GM19467 (cell line): ENCODE data around the gene SERPINA3.

Experiments used
- ATAC-seq: cut with Tn5 transposase; IDR thresholded peaks from one replicate; pipeline ENCODE4 v1.9.1; 2021; ENCODE audit warnings: mild to moderate bottlenecking, moderate library complexity; ENCODE audit not compliant: unreplicated experiment

Gene SERPINA3

DNA sequence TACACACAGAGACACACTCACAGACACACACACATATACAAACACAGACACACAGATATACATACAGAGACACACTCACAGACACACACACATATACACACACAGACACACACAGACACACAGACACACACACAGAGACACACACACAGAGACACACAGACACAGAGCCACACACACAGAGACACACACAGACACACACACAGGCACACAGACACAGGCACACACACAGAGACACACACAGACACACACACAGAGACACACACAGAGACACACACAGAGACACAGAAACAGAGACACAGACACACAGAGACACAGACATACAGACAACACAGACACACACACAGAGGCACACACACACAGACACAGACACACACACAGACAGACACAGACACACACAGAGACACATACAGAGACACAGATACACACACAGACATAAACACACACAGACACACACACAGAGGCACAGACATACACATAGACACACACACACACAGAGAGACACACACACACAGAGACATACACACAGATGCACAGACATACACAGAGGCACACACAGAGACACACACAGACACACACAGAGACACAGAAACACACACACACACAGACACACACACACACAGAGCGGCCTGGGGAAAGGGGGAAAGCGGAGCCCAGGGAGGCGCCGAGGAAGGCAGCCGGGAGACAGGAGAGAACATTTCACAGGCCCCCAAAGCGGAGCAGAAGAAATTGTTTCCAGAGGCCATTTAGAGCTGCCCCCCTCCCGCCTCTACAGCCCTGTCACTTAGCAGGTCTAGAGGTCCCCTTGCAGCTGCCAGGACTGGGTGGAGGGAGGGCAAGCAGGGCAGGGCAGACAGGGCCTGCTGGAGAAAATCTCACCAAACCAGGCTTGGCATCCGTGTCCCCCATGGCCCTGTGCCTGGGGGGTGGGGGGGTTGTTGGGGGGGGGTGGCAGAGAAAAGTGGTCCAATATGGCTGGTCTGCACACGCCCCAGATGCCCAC is 38.9 kb downstream of the SERPINA3 start:
- no peak for ATAC-seq

DNA sequence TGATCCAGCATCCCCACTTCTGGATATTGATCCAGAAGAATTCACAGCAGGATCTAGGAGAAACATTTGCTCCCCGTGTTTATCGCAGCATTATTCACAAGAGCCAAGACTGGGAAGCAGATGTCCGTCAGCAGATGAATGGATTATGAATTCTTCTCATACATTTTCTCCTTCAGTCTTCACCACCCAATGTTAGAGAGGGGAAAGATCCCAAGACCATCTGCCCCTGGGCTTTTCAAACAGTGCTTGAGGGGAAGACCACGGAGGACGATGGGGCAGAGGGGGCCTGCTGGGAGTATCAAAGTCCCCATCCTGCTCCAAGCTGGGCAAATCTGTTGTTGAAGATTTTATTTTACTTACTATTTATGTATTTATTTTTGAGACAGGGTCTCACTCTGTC is 41.1 kb downstream of the SERPINA3 start:
- no peak for ATAC-seq

DNA sequence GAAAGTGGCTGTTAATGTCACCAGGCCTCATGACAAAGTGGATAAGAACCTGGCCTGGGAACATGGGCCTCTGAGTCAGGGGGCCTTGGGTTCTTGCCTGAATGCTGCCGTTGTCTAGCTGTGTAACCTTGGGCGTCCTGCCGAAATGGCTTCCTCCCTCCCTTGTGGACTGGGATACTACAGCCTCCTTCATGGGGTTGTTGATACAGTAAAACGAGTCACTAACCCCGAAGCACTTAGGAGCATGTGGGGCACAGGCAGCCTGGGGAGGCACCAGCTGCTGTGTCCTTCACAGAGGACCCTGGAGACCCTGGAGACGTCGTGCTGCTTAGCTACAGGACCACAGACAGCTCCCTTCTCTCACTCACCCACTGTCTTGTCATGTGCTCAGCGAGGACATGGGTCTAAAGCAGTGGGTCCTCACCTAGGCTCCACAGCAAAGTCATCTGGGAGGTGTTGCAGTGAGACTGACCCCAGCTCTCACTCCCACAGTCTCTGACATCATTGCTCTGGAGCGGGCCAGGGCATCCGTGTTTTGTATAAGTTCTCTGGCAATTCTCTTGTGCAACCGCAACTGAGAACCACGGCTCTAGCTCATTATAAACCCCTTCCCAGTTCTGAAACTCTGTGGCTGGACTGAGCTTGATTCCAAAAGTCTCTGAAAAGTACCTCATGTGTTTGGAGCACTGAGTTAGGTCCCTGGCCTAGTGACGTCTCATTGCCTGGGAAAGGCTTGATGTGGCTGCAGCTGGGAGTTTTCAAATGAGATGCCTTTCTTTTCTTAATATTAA is 42.1 kb downstream of the SERPINA3 start:
- ATAC-seq, result no peak

DNA sequence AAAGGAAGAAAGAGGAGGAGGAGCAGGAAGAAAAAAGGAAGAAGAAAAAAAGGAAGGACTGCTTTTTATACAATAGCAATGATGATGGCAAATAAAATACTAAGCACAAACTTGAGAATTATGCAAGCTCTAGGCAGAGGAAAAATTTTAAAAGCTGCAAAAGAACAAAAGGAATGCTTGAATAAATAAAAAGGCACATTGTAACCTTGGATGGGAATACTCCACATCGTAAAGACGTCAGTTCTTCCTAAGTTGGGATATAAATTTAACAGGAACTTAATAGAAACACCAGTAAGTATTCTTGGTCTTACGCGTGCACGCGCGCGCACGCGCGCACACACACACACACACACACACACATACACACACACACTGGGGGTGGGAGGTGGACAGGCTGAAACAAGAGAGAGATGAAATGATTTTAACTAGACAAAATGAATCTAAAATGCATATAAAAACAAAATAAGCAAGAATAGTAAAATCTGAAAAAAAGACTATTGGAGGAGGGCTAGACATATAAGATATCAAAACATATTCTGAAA is 43.0 kb downstream of the SERPINA3 start:
- no peak for ATAC-seq

GRCh38 chr14:94656043-94656442 is 43.9 kb downstream of the SERPINA3 start:
- ATAC-seq, result no peak

DNA sequence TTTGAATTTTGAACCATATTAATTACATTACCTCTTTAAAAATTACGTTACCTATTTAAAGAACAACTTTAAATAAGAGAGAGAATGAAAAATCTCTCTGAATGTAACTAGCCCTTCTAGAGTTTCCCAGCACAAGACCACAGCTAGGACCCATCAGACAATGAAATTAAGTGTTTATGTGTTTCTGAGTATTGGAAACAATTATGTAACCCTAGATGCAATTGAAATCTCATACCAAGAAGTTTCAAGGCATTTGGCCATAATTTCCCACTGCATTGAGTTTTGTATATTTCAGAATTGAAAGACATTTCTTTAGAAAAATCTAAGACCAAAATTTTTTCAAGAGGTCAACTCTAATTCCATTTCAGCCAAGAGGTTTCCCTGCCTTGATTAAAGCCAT is 47.1 kb downstream of the SERPINA3 start:
- no peak for ATAC-seq

DNA sequence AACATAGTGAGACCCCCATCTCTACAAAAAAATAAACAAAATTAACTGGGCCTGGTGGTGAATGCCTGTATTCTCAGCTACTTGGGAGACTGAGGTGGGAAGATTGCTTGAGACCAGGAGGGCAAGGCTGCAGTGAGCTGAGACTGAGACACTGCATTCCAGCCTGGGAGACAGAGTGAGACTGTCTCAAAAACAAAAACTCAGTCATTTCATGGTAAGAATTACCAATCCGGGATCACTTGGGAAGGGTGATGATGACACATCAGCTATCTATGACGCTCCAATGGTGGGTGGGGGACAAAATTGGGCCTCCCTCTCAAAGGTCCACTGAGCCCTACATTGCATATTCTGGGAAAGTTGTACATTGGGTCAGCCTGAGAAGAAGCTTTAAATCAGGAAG is 47.7 kb downstream of the SERPINA3 start:
- ATAC-seq, result no peak

GRCh38 chr14:94660306-94660946 is 48.2 kb downstream of the SERPINA3 start:
- ATAC-seq, result no peak

DNA sequence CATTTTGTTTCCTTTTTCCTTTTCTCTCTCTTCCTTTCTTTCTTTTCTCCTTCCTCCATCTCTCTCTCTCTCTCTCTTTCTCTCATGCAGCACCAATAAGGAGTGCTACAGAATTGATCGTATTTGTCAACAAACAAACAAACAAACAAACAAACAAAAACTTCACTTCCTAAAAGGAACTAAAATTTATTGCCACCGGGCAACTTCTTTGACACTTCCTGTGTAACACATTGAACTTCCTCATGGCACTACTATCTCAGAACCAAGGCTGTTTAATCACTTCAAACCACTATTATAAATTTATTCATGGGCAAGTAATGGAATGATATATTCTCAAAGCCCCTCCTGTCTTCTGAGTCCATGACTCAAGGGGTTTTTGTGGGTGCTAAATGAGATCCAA is 51.3 kb downstream of the SERPINA3 start:
- no peak for ATAC-seq

DNA sequence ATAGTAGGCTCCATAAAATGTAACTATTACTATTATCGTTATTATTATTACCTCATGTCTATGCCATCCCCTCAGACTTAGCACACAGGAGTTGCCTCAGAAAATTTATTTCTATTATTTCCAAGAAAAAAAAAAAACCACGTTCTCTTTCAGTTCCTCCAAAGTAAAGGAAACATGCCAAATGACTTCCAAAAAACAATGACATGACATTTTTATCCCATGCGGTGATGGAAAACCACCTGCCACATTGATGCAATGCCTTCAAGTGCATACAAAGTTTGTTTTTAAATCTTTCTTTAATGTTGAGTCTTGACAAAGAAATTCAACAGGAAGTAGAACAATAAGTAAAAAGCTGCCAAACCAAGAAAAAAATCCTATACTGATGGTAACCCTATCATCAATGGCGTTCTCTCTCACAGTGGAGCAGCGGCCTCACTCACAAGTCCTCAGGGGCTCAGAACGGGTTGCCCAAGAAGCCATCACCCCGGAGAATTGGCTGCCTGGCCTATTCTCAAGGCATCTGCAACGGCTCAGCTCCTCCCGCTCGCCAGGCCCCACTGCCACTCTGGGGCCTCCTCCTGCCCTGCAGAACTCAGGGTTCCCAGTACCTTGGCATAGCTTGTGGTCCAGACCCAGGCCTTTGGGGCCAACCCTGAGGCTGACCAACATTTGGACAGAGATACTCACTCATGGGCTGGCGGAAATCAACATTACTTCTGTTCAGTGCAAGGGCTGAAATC is 51.9 kb downstream of the SERPINA3 start:
- ATAC-seq, result no peak

- no peak for ATAC-seq
These were observed 52.9 kb downstream of the SERPINA3 start for GRCh38 chr14:94665121-94665520.

DNA sequence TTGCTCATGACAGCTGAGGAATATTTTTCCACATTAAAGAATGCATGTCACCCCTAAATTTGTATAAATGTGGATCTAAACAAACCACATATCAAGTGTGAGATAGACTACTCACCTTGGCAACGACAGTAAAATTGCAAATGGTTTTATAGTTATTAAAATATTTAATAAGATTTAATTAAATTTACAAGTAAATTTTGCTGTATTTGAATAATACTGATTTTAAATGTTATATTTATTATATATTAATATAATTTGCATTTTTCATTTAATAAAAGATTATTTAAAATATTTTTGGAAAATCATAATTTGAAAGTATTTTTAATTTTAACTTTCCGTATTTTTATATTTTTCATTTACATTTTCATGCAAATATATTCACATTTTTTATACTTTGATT is 53.4 kb downstream of the SERPINA3 start:
- ATAC-seq, result no peak

GRCh38 chr14:94670692-94671285 is 58.6 kb downstream of the SERPINA3 start:
- ATAC-seq, result no peak

- ATAC-seq, result no peak
These were observed 59.8 kb downstream of the SERPINA3 start for GRCh38 chr14:94671870-94672444.

- ATAC-seq, result no peak
These were observed 60.9 kb downstream of the SERPINA3 start for GRCh38 chr14:94673071-94673470.
